NCI-H2196 (cell line): ENCODE data around the gene KIFC1.
"Not testable (repeated sequence)": the region's sequence is repeated elsewhere in the genome, so short reads cannot be mapped to it uniquely, and the experiment has no call there.

Experiments used
- DNase-seq: peaks from one replicate; lab custom pipeline; 2025; ENCODE audit not compliant: unreplicated experiment; lab: John Stamatoyannopoulos, UW

KIFC1 gene

DNA sequence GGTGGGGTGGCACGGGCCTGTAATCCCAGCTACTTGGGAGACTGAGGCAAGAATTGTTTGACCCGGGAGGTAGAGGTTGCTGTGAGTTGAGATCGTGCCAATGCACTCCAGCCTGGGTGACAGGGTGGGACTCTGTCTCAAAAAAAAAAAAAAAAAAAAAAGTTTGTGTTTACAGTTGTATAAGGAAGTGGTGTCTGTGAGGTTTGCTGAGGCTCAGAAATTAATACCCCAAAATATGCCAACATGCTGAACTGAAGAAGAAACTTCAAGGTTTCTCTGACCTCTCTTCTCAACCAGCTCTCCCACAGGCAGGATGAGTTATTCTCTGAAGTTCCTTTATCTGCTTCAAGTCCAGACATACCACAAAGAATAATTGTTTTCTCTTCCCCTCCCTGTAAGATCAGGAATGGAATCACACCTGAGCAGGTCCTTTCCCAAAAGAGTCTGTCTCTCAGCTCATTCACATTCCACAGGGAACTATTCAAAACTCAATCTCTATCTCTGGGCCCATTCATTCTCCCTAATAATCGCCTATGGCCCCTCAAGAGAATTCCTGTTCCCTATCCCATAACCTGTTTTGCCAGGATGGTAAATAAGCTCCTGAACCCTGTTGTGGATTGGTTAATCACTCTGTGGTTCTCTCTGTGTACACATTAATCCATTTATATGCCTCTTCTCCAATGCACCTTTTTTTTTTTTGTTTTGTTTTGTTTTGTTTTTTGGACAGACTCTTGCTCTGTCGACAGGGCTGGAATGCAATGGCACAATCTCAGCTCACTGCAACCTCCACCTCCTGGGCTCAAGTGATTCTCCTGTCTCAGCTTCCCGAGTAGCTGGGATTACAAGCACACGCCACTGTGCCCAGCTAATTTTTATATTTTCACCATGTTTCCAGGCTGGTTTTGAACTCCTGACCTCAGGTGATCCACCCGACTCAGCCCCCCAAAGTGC is 17.4 kb upstream of the KIFC1 start:
- DNase-seq, result no peak

DNA sequence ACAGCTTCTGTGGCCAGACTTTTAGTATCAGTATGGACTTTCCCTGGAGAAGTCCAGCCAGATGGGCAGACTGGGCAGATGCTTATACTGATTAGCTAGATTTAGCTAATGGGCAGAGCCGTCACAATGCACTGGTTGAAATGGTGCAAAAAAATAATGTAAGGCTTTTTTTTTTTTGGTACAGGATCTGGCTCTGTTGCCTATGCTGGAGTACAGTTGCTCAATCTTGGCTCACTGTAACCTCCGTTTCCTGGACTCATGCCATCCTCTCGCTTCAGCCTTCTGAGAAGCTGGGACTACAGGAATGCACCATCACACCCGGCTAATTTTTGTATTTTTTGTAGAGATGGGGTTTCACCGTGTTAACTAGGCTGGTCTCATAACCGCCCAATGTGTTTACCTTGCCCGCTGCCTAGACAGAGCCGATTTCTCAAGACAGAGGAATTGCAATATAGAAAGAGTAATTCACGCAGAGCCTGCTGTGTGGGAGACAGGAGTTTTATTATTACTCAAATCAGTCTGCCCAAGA is 16.4 kb upstream of the KIFC1 start:
- DNase-seq, result peak; percentile 44

DNA sequence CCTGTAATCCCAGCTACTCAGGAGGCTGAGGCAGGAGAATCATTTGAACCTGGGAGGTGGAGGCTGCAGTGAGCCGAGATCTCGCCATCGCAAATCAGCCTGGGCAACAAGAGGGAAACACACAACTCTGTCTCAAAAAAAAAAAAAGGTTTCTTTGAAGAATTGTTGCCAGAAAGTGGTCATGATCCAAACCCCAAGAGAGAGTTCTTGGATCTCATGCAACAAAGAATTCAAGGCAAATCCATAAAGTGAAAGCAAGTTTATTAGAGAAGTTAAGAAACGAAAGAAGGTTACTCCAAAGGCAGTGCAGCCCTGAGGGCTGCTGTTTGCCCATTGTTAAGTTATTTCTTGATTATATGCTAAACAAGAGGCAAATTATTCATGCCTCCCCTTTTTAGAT is 14.5 kb upstream of the KIFC1 start:
- DNase-seq, result no peak

DNA sequence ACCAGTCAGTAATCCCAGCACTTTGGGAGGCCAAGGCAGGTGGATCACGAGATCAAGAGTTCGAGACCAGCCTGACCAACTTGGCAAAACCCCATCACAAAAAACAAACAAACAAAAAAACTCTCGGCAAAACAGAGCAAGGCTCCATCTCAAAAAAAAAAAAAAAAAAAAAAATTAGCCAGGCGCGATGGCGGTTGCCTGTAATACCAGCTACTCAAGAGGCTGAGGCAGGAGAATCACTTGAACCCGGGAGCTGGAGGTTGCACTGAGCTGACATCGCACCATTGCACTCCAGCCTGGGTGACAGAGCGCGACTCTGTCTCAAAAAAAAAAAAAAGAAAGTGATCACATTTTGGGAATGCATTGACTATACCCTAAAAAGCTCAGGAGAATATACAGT is 12.4 kb upstream of the KIFC1 start:
- not testable (repeated sequence) for DNase-seq

DNA sequence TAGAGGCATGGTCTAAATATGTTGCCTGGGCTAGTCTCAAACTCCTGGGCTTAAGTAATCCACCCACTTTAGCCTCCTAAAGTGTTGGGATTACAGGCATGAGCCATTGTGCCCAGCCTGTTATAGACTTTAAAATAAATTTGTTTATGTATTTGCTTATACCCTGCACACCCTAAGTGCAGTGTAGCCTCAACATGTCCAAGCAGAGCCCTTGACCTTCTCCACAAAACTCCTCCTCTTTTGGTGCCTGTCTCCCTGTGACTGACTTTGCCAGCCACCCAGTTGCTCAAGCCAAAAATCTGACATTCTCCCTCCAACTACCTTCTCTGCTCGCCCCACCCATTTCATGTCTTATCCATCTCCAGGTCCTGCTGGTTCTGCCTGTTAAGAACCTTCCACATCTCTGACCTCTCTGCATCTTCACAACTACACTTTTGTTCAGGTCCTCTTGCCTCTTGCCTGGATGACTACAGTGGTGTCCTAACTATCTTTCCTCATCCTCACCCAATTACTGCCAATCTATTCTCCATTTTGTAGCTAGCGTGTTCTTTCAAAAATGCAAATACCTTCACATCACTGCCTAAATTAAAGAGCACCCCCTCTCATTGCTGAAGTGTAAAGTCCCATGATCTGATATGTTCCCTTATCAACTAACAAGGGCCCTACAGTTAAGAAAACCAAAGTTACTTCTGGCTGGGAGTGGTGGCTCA is 11.2 kb upstream of the KIFC1 start:
- no peak for DNase-seq

DNA sequence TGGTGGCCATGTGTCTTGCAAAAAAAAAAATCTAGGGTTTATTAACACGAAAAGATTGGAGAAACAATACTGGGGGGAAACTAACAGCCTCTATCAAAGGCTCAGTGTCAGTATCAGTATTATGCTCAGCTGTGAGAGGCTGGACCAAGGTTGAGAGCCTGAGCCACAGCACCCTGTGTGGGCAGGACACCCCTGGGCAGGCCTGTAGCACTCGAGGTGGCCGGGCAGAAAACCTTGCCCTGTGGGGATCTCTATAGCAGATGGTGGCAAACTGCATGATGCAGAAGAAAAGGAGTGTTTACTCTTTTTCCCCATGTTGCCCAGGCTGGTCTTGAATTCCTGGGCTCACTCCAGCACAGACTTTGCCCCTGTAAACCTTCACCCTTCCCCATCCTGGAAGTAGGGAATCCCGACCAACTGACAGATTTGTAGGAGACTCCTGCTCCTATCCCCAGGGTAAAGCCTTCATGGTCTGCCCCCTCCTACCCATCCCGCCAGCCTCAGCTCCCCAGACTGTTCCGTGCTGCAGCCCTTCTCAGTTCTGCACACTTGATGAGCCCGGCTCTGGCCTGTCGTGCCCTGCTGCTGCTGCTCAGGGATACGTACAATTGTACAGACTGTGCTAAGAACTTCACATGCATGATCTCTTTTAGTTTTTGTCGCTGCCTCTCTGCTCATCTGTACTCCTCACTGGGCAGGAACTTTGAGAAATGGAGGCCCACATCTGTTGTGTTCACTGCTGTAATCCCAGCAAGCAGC is 8.0 kb upstream of the KIFC1 start:
- DNase-seq, result no peak

DNA sequence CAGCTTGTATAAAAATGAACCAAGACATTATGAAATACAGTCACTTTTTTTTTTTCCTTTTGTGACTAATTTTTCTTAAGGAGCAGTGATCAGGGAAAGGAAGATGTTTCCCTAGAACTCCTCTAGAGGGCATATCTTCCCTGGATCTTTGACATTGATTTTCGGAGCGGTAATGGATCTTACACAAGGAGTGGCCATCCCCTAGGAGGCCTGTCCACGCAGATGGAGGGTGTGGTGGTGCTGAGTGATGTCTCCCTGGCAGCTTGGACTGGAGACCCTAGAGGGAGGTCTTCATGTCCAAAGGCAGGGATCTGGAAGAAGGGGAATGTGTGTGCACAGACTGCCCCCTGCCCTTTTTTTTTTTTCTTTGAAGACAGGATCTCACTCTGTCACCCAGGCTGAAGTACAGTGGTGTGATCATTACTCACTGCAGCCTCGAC is 7.0 kb upstream of the KIFC1 start:
- DNase-seq, result no peak

DNA sequence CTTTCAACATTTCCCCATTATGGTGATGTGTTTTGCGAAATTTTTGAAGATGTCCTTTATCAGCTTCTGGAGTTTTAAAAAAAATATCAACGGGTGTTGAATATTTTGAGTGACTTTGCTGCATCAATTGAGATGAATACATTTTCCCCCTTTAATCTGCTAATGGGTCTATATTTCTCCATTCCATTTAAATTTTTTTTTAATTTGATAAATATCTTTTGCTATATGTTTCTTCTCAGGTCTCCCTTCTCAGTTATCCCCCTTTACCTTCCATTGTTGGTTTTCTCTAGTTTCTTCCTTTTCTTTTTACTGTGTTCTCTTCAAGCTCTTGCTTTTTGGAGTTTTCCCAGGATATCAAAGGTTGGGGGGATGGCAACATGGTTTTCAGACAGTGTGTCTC is 1.4 kb upstream of the KIFC1 start:
- no peak for DNase-seq

DNA sequence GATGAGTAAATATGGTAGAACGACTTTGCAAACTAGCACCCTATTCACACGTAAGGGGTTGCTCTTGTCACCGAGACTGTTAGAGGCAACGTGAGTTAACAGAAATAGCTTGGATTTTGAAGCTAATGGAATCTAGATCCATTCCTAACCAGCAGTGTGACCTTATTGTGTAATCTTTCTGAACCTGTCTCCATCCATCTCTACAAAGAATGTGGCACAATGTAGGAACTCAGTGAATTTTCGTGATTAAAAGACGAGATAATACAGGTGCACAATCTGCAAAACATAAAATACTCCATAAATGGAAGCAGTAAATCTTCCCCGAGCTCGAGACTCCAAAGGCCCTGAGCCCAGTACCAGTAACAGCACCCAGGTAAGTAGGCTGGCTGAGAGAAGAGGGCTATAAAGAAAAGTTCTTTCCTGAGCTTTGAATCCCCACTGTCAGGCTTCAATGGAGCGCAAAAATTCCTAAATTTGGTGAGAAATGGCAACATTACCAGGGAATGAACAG is 801 bp upstream of the KIFC1 start:
- DNase-seq, result no peak

DNA sequence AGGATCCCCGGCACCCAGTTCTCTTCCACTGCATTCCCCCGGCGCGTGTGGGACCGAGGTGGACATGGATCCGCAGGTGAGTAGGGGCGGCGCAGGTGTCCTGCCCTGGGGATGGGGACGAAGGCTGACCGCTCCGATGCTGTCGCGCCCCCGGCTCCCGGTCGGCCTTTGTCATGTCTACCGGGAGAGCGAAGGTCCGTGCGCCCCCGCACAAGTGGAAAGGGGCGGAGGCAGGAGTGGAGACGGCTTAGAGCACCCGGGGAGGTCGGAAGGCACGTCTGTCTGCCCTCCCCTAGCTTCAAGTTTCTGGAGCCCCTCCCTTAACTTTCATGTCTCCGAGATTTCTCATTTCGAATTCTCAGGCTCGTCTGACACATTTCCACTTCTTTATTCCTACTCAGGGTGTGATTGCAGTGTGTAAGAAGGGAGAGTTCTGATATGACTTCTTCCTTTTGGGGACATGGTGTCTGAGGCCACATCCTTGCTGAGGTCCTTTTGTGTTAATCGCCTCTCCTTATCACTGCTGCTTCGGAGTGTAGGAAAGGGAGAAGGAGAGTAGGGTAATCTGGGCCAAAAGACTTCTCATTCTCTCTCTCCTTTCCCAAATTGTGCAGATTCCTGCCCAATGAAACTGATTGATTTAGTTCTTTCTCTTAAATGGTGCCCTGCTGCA is 435 bp downstream of the KIFC1 start:
- no peak for DNase-seq

DNA sequence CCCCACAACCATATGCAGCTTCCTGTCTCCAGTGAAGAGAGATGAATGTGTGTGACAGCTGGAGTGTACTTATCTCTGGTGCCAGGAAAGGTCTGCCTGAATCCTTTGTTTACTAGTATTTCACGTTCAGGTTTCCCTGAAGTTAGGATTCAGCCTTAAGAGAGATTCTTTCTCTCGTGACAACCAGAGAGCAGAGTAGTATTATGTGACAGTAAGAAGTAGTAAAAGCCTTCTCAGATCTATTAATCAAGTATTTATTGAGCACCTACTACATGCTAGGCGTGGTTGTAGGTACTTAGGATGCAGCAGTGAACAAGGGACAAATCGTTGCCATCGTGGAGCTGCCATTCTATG is 949 bp downstream of the KIFC1 start:
- no peak for DNase-seq

DNA sequence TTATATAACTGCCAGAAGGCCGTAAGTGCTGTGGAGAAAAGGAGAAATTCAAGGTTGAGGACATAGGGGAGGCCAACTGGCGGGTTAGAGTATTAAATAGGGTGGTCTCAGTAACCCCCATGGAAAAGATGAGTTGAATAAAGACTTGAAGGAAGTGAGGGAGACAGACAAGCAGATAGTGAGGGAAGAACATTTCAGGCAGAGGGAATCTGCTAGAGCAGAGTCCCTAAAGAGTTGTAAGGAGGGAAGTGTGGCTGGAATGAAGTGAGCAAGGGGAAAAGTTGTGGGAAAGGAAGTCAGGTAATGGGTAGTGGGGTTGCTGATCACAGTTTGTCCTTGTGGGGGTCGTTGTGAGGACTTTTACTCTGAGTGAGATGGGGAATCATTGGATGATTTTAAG is 1.4 kb downstream of the KIFC1 start:
- DNase-seq, result no peak

DNA sequence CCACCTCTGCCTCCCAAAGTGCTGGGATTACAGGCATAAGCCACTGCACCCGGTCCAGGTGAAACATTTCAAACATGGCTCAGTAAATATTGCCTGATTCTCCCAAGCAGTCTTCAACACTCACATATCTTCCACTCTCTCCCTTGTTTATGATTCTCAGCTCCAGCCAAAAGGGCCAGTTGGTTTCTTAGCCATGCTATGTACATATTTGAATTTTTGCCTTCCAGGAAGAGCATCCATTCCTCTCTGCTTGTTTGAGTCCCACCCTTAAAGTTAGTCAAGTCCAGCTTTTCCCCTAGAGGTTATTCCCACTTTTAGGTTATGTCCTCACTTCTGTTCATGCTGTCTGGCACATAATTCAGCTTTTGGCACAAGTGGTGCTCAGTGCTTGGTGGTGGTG is 5.9 kb downstream of the KIFC1 start:
- DNase-seq, result no peak

DNA sequence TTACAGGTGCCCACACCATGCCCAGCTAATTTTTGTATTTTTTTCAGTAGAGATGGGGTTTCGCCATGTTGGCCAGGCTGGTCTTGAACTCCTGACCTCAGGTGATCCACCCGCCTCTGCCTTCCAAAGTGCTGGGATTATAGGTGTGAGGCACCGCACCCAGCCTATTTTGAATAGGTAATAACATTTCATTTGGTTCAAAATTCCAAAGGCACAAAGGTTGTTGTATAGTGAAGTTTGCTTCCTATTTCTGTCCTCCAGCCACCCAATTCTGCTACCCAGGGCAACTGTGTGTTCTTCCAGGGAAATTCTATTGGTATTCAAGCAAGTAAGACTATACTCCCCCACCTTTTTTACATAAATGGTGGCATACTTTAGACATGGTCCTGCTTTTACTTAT is 7.0 kb downstream of the KIFC1 start:
- not testable (repeated sequence) for DNase-seq

DNA sequence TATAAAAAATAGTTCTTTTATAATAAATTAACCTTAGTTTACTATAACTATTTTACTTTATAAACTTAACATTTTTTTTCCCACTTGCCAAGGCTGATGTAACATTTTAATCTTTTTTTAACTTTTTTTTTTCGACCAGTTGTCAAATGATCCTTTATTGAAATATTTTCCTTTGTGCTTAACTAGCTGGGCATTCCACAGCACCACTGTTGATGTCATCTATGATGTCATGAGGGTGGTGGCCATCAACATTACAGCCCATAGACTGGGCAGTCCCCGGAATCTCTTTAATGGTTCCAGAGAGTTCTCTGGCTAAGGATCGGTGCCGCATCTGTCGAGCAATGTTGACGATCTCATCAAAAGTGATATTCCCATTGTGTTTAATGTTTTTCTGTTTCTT is 8.3 kb downstream of the KIFC1 start:
- not testable (repeated sequence) for DNase-seq

DNA sequence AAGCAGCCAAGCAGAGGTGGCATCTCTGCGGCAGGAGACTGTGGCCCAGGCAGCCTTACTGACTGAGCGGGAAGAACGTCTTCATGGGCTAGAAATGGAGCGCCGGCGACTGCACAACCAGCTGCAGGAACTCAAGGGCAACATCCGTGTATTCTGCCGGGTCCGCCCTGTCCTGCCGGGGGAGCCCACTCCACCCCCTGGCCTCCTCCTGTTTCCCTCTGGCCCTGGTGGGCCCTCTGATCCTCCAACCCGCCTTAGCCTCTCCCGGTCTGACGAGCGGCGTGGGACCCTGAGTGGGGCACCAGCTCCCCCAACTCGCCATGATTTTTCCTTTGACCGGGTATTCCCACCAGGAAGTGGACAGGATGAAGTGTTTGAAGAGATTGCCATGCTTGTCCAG is 13.3 kb downstream of the KIFC1 start:
- DNase-seq, result no peak

DNA sequence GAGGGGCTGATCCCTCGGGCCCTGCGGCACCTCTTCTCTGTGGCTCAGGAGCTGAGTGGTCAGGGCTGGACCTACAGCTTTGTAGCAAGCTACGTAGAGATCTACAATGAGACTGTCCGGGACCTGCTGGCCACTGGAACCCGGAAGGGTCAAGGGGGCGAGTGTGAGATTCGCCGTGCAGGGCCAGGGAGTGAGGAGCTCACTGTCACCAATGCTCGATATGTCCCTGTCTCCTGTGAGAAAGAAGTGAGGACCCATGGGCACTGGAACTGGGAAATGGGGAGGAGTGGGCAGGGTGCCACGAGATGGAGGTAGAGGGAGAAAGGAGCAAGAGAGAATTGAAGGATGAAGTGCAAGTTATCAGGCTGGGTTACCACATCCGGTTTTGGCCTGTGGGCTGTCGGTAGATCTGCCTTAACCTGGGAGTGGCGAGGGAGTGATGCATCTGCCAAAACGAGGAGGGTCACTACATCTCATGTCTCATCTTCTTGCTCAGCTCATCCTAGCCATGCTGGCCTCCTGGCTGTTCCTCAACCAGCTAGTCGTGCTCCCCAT is 13.8 kb downstream of the KIFC1 start:
- DNase-seq, result no peak

DNA sequence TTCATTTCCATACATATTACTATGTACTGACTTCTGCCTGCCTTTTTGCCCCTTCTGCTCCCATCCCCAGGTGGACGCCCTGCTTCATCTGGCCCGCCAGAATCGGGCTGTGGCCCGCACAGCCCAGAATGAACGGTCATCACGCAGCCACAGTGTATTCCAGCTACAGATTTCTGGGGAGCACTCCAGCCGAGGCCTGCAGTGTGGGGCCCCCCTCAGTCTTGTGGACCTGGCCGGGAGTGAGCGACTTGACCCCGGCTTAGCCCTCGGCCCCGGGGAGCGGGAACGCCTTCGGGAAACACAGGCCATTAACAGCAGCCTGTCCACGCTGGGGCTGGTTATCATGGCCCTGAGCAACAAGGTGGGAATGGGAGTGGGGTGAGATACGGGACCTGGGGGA is 14.5 kb downstream of the KIFC1 start:
- DNase-seq, result no peak

DNA sequence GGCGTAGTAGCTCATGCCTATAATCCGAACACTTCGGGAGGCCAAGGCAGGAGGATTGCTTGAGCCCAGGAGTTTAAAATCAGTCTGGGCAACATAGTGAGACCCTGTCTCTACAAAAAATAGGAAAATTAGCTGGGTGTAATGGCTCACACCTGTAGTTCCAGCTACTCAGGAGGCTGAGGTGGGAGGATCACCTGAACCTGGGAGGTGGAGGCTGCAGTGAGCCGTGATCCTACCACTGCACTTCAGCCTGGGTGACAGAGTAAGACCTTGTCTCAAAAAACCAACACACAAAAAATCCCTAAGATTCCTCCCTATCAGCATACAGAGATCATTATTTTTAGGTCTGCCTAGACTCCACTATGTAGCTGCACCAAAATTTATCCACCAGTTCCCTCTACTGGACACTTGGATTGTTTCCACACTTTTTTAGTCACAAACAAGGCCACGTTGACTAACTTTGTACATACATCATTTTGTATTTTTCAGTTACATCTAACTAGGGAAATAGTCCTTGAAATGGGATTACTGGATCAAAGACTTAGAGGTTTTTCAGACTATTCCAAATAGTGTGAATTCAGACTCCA is 15.6 kb downstream of the KIFC1 start:
- DNase-seq, result peak; percentile 43
